Natural killer cell treated with Interleukin-12 subunit alpha and Interleukin-12 subunit beta and Interleukin-15 and Interleukin-18, amount 100 ng/mL, for 72 hours (primary cell): ENCODE data around the gene SNAP91. TPM values are rescaled to one million over a fixed set of nuclear protein-coding genes. Genes with fewer than 3 reads are reported as not detected.
"Not testable (repeated sequence)": the region's sequence is repeated elsewhere in the genome, so short reads cannot be mapped to it uniquely, and the experiment has no call there.

ENCODE experiments used
- ATAC-seq, 2 donors: fragments of 150-1000 bp; cut with Tn5 transposase in 1 of 2; sonication (Bioruptor Pico), chemical (Tn5 transposase) in 1 of 2; 2 replicates each; pipeline ENCODE4 v1.10.0; 2021
- DNase-seq: peaks from one replicate; pipeline ENCODE4 v3.0.0; 2022; ENCODE audit warnings: low spot score
- H3K27ac Mint-ChIP-seq, 2 donors: 1 replicate in 1 of 2; 2 replicates in 1 of 2; pipeline ENCODE4 v1.8.0; 2022; ENCODE audit warnings: mixed read lengths in 2 of 2, mild to moderate bottlenecking in 1 of 2, moderate library complexity in 1 of 2
- H3K27me3 Mint-ChIP-seq, 2 donors: 1 replicate in 1 of 2; 2 replicates in 1 of 2; pipeline ENCODE4 v1.8.0; 2022; ENCODE audit warnings: mixed read lengths in 2 of 2
- H3K36me3 Mint-ChIP-seq: one replicate; pipeline ENCODE4 v1.8.0; 2022; ENCODE audit warnings: mixed read lengths
- H3K4me1 Mint-ChIP-seq, 2 donors: 1 replicate in 1 of 2; 2 replicates in 1 of 2; pipeline ENCODE4 v1.8.0; 2022; ENCODE audit warnings: low read depth in 2 of 2, mixed read lengths in 2 of 2, mild to moderate bottlenecking in 1 of 2
- H3K4me3 Mint-ChIP-seq: one replicate; pipeline ENCODE4 v1.8.0; 2022; ENCODE audit warnings: mixed read lengths
- H3K9me3 Mint-ChIP-seq: 2 replicates; pipeline ENCODE4 v1.8.0; 2022; ENCODE audit warnings: mixed read lengths
- total RNA-seq, 2 donors: library from RNA; stranded (reverse); gene quantifications; one replicate each; pipeline ENCODE4 v1.2.3, GENCODE V29; 2022

Gene SNAP91
- total RNA-seq, 2 donors from 2014 or later = not detected

DNA sequence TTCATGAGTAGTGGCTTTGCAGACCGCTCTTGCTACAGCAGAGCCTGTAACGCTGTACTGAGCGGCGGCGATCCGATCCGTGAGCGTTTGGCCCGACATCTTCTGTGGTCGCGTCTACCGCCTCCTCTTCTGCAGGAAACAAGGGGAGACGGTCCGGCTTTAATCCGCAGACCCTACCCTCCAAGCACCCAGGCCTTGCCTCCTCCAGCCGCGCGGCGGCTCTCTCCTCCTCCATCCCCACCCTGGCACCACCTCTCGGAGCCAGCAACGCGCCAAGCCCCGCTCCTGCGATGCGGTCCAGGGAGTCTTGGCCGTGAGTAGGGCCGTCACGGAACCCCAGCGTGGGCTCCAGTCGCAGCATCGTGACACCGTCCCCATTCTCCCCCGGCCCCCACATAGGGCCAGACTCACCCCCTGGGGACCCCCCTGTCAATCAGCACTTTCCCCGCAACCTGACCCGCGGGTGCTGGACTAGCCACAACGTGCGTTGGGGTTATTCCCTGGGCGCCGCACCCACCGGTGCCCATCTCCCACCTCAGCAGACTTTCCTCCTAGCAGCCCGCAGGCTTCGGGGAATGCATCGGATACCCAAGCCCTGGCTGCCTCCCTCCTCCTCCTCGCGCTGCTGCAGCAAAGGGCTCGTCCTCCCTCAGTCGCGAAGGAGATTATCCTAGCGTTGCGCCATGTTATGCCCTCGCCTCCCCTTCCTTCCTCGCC lies 914 bp downstream of the SNAP91 start:
- DNase-seq = no peak
- Mint-ChIP-seq H3K4me3 (no peak overlapping the region), H3K27ac (no peak overlapping the region), H3K36me3 (peaks cover 12% of the 10 kb centered on the region), H3K9me3 (peaks cover 3% of the 10 kb centered on the region), H3K27me3 (peaks cover 22% of the 10 kb centered on the region in 2 donors), H3K4me1 (no peaks in the 10 kb centered on the region)
- no peak for ATAC-seq

DNA sequence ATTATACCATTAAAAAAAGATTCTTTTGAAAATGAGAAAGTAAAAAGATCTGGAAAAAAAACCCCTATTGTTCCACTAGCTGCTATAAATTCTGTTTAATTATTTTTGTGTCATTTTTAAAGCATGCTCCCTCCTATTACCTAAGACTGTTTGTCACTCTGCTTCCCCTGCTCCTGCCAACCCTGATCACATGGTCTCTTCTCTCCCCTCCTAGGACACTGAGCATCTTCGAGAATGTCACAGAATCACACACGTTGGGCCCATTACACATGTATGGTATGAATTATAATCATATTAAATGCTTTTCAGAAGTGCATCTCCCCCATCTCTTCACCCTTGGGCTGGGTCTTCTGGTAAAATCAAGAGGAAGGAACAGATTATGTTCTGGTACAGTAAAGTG lies 6.2 kb downstream of the SNAP91 start:
- H3K36me3 Mint-ChIP-seq = no peaks in the 10 kb centered on the region
- no peaks in the 10 kb centered on the region for H3K9me3 Mint-ChIP-seq
- no peak for DNase-seq
- H3K27ac Mint-ChIP-seq = no peak overlapping the region
- peaks cover 6 to 9% of the 10 kb centered on the region in 2 donors for H3K27me3 Mint-ChIP-seq
- H3K4me1 Mint-ChIP-seq = no peaks in the 10 kb centered on the region
- ATAC-seq = no peak
- no peak overlapping the region for H3K4me3 Mint-ChIP-seq

DNA sequence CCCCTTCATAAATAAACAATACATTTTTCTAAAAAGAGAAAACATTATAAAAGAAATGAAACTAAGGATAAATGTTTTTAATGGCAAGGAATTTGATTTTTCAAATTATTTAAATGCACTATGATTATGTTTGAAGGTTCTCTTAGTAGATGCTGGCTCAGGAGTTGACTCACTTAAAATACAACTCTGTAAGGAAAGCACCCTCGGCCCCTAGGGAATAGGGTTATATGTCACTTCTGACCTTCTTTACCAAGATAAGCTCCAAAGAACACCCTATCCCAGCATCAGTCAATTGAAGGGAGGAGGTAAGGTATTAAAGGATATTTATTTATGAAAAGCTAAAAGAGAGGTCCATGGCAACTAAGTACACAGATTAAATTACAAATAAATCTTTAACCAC lies 6.8 kb downstream of the SNAP91 start:
- Mint-ChIP-seq H3K27me3 (peaks cover 2 to 7% of the 10 kb centered on the region in 2 donors), H3K4me1 (no peaks in the 10 kb centered on the region), H3K36me3 (no peaks in the 10 kb centered on the region), H3K9me3 (no peaks in the 10 kb centered on the region), H3K27ac (no peak overlapping the region), H3K4me3 (no peak overlapping the region)
- no peak for ATAC-seq
- no peak for DNase-seq

DNA sequence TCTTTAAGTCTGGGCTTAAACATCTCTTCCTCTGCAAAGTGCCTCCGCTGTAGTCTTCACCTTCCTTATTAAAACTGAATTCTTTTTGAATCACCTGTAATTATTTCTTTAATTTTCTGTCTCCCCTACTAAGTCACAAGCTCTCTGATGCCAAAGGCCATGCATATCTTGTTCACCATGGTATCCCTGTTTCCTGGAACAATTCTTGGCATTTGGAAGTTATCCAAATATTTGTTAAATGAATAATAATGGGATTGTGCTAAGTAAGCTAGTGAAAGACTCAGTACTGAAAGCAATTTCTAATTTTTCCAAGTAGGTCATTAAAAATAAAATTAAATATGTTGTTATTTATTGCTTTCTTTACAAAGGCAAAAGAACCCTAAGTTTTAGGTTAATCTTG lies 12.2 kb downstream of the SNAP91 start:
- H3K36me3 Mint-ChIP-seq = no peaks in the 10 kb centered on the region
- no peaks in the 10 kb centered on the region for H3K27me3 Mint-ChIP-seq
- DNase-seq (no peak), ATAC-seq (no peak)
- no peak overlapping the region for H3K27ac Mint-ChIP-seq
- H3K4me1 Mint-ChIP-seq = no peaks in the 10 kb centered on the region
- peaks cover 2% of the 10 kb centered on the region for H3K9me3 Mint-ChIP-seq
- no peak overlapping the region for H3K4me3 Mint-ChIP-seq

DNA sequence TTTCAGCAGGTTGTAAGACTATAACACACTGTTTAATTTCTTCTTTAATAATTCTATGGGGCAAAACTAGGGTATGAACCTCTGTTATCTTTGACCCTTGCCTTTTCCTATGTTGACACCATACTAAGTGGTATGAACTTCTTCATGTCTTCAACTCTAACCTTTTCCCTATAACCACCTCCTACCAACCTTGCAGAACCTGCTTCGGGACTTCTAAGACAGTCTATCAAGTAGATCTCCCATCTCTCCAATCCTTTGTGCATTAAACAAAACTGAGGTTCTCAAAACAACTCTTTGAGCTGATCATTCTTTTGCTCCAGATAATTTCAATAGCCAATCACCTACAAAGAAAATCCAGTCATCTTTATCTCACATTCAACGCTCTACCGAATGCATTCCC lies 23.4 kb downstream of the SNAP91 start:
- H3K27me3 Mint-ChIP-seq = no peaks in the 10 kb centered on the region
- DNase-seq (no peak), ATAC-seq (no peak)
- H3K9me3 Mint-ChIP-seq = peaks cover 15% of the 10 kb centered on the region
- no peaks in the 10 kb centered on the region for H3K4me1 Mint-ChIP-seq
- no peak overlapping the region for H3K27ac Mint-ChIP-seq
- no peaks in the 10 kb centered on the region for H3K36me3 Mint-ChIP-seq
- H3K4me3 Mint-ChIP-seq = no peak overlapping the region

DNA sequence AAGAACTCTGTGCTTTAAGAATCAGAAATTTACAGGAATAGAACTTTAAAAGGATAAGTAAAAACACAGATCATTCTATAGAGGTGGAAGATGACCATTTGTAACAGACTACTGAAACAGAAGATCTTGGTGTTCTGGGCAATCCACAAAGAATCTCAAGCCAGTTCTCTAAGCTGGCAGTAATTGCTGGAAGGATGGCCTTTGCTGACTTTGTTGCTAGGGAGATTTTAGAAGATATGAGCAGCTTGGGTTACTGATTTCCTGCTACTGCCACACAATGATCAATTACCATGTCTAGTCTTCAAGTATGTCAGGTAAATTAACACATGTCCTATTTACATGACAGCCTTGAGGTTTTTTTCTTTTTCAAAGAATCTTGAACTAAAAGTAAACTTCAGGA lies 31.1 kb downstream of the SNAP91 start:
- Mint-ChIP-seq H3K9me3 (peaks cover 5% of the 10 kb centered on the region), H3K36me3 (no peaks in the 10 kb centered on the region), H3K4me3 (no peak overlapping the region), H3K27ac (no peak overlapping the region), H3K27me3 (no peaks in the 10 kb centered on the region), H3K4me1 (no peaks in the 10 kb centered on the region)
- no peak for DNase-seq
- no peak for ATAC-seq

DNA sequence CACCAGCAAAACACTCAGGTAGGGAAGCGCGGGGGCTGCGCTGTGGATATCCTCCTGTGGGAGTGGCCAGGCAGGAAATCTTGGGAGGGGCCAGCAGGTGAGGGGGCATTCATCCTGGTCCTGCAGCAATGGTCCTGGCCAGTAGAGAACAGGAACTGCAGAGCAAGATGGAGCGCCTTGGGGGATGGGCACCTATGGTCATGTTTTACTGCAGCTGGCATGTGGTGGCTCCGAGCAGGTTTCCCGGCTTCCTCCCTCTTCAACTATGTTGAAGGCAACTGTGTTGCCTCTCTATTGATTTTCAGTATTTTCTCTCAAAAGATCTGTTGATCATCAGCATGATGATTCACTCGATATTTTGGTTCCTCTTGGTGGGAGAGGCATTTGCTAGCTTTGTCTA lies 70.9 kb downstream of the SNAP91 start:
- no peak for ATAC-seq
- Mint-ChIP-seq H3K4me3 (no peak overlapping the region), H3K4me1 (no peaks in the 10 kb centered on the region), H3K36me3 (no peaks in the 10 kb centered on the region), H3K27ac (no peak overlapping the region), H3K9me3 (no peaks in the 10 kb centered on the region), H3K27me3 (no peaks in the 10 kb centered on the region)
- no peak for DNase-seq

DNA sequence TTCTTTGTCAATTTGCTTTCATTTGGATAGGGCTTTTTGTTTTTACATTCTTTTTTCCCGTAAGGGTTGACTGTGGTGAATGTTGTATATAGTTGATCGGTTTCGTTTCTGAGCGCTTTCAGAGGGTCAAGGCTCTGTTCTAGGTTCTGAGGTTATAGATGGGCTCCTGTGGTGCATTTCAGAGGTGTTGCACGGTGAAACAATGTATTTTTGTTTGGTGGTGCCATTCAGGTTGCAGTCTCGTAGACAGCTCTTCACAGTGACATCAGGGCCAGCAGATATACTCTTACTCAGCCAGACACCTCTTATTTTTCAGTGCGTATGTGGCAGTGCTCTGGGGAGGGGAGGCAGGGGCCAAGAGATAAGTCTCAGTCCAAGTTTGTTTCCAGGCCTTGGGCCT lies 72.1 kb downstream of the SNAP91 start:
- Mint-ChIP-seq H3K36me3 (no peaks in the 10 kb centered on the region), H3K27me3 (no peaks in the 10 kb centered on the region), H3K4me1 (no peaks in the 10 kb centered on the region), H3K9me3 (peaks cover 3% of the 10 kb centered on the region), H3K4me3 (no peak overlapping the region), H3K27ac (no peak overlapping the region)
- DNase-seq (no peak), ATAC-seq (no peak)

DNA sequence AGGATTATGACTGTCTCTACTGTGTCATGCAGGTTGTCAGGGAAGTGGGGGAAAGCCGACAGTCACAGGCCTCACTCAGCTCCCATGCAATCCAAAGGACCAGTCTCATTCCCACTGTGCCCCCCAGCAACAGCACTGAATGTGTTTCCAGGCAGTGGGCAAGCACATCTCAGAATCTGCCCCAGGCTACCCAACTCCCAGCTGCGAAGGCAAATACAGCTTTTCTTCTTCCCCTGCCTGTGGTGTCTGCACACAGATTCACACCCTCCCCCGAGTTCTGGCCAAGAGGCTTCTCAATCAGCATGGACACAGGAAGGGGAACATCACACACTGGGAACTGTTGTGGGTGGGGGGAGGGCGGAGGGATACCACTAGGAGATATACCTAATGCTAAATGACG lies 75.3 kb downstream of the SNAP91 start:
- no peak overlapping the region for H3K4me3 Mint-ChIP-seq
- H3K27ac Mint-ChIP-seq = no peak overlapping the region
- ATAC-seq = no peak
- DNase-seq = no peak
- no peaks in the 10 kb centered on the region for H3K4me1 Mint-ChIP-seq
- no peaks in the 10 kb centered on the region for H3K27me3 Mint-ChIP-seq
- no peaks in the 10 kb centered on the region for H3K36me3 Mint-ChIP-seq
- H3K9me3 Mint-ChIP-seq = peaks cover 7% of the 10 kb centered on the region

DNA sequence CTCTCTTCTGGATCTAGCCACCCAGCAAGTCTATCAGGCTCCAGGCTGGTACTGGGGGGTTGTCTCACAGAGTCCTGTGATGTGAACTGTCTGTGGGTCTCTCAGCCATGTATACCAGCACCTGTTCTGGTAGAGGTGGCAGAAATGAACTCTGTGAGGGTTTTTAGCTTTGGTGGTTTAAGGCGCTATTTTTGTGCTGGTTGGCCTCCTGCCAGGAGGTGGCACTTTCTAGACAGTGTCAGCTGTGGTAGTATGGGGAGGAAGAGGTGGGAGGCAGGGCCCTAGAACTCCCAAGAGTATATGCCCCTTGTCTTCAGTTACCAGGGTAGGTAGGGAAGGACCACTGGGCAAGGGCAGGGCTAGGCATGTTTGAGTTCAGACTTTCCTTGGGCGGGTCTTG lies 75.8 kb downstream of the SNAP91 start:
- Mint-ChIP-seq H3K4me3 (no peak overlapping the region), H3K27ac (no peak overlapping the region), H3K9me3 (peaks cover 7% of the 10 kb centered on the region), H3K4me1 (no peaks in the 10 kb centered on the region), H3K27me3 (no peaks in the 10 kb centered on the region), H3K36me3 (no peaks in the 10 kb centered on the region)
- ATAC-seq (no peak), DNase-seq (no peak)

DNA sequence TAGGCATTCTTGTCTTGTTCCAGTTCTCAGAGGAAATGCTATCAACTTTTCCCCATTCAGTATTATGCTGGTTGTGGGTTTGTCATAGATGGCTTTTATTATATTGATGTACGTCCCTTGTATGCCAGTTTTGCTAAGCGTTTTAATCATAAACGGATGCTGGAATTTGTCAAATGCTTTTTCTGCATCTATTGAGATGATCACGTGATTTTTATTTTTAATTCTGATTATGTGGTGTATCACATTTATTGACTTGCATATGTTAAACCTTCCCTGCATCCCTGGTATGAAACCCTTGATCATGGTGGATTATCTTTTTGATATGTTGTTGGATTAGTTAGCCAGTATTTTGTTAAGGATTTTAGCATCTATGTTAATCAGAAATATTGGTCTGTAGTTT lies 79.0 kb downstream of the SNAP91 start:
- DNase-seq, H3K4me1 Mint-ChIP-seq, H3K4me3 Mint-ChIP-seq, H3K27ac Mint-ChIP-seq, H3K36me3 Mint-ChIP-seq, ATAC-seq, H3K27me3 Mint-ChIP-seq: not testable (repeated sequence)
- peaks cover 11% of the 10 kb centered on the region for H3K9me3 Mint-ChIP-seq

DNA sequence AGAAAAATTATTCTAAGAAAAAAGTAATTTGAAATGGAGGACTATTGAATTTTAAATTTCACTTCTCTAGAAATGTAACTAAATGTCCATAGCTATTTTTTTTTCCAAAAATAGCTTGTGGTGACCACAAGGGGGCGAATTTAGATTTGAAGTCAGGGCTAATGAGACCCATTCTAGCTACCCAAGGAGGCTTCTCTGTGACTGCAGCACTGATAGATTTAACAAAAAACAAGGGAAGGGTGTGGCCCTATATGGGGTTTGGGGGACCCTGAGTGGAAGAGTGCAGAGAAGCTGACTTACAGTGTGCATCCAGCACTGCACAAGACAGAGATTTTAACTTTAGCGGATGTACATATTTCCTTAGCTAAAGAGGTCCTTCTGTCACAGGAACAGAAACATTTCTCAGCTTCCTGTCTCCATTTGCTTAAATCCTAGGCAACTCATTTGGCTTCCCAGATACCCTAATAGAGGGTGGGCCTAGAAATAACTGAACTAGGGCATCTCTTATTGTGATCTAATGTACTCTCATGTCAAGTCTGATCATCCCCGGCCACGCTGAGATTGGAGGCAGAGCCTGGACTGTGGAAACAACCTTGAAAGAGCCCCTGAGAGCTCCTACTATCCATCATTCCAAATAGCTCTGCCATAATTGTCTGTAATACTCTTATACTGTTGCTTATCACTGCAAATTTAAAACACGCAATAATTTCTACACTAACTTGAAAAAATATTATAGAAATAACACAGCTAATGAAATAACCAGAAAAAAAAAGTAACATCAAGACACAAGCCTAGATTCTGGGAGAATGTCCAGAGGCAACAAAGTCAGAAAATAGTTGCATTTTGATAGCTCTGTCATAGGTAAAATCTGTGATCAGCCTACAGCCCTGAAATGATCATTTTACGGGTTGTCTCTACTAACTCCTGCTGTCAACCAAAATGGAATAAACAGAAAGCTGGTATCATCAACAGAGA lies 93.6 kb downstream of the SNAP91 start:
- Mint-ChIP-seq H3K27ac (no peak overlapping the region), H3K36me3 (no peaks in the 10 kb centered on the region), H3K4me1 (no peaks in the 10 kb centered on the region), H3K9me3 (no peaks in the 10 kb centered on the region), H3K27me3 (peaks cover 7 to 9% of the 10 kb centered on the region in 2 donors), H3K4me3 (no peak overlapping the region)
- no peak for ATAC-seq
- DNase-seq = no peak

DNA sequence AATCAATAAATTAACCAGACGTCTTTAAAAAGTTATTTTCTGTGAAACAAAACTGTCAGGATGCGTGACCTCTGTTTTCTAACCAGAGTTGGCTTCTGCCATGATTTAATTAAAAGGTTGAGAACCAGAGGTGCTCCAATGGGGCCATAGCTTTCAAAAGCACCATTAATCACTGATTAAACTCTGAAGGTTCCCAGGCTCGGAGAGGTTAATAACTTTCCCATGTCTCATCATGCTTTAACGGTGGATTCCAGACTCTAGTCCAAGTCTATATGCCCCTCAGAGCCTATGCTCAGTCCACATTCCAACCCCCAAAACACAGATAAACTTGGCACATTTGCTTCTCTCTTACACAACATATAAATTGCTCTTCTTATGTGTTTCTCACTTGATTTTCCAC lies 95.5 kb downstream of the SNAP91 start:
- Mint-ChIP-seq H3K27me3 (peaks cover 7% of the 10 kb centered on the region in 2 donors), H3K36me3 (no peaks in the 10 kb centered on the region), H3K9me3 (no peaks in the 10 kb centered on the region), H3K4me1 (no peaks in the 10 kb centered on the region), H3K27ac (no peak overlapping the region), H3K4me3 (no peak overlapping the region)
- no peak for ATAC-seq
- no peak for DNase-seq

DNA sequence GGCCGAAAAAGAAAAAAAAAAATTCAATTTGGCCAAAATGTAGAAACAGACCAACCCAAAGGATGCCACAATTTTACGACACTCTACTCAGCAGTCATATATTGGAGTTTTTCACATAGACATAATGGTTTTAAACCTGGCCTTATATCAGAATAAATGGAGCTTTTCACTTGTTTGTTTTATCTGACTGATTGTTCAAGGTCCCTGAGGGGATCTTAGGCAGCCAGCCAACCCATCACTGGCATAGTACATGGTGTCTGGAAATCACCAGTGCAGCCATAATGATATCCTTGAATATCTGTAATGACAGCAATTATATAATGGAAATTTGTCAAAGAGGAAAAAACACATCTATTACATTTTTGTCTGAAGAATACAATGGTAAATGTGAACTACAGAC lies 99.7 kb downstream of the SNAP91 start:
- Mint-ChIP-seq H3K4me3 (no peak overlapping the region), H3K9me3 (no peaks in the 10 kb centered on the region), H3K36me3 (no peaks in the 10 kb centered on the region), H3K27me3 (peaks cover 3 to 7% of the 10 kb centered on the region in 2 donors), H3K4me1 (no peaks in the 10 kb centered on the region), H3K27ac (no peak overlapping the region)
- DNase-seq (no peak), ATAC-seq (no peak)
